H1 (cell line): Measurements from ENCODE around the gene DLST. TPM values are rescaled to one million over a fixed set of nuclear protein-coding genes. Genes with fewer than 3 reads are reported as not detected.

Experiments
- CTCF ChIA-PET: fragments of 300-600 bp; sonication (Branson Sonifier 250); formaldehyde crosslinking; loops from one replicate; lab custom pipeline; 2021; ENCODE audit not compliant: partially characterized antibody; lab: Charles Lee
- POLR2A ChIA-PET: fragments of 300-600 bp; sonication (Branson Sonifier 250); formaldehyde crosslinking; loops from one replicate; lab custom pipeline; 2021; ENCODE audit warnings: inconsistent platforms; ENCODE audit not compliant: partially characterized antibody; lab: Charles Lee
- DNase-seq, 2 experiments: peaks; one replicate each; pipeline versions ENCODE4 v3.0.0 to v3.0.0-alpha.2; 2010 to 2022; ENCODE audit warnings: low spot score in 2 of 2, low read depth in 1 of 2, mixed read lengths in 1 of 2
- FAIRE-seq: peaks from 2 replicates; lab custom pipeline; 2011; peaks lifted over from hg19 to GRCh38; lab: Jason Lieb, UNC
- H2AFZ ChIP-seq: 2 replicates; pipeline ENCODE4 v1.8.1; 2012; ENCODE audit warnings: low read length, inconsistent platforms
- H2AK5ac ChIP-seq: 2 replicates; pipeline ENCODE4 v1.6.1; 2013; ENCODE audit warnings: low read depth, low read length
- H2BK120ac ChIP-seq: replicated peaks from 2 replicates; pipeline ENCODE3; 2013; ENCODE audit warnings: low read depth, low read length, inconsistent platforms
- H2BK12ac ChIP-seq: 2 replicates; pipeline ENCODE4 v1.6.1; 2013; ENCODE audit warnings: low read depth, low read length
- H2BK15ac ChIP-seq: 2 replicates; pipeline ENCODE4 v1.6.1; 2013; ENCODE audit warnings: low read length
- H2BK20ac ChIP-seq: 2 replicates; pipeline ENCODE4 v1.6.1; 2013; ENCODE audit warnings: low read length
- H2BK5ac ChIP-seq: 2 replicates; pipeline ENCODE4 v1.6.1; 2013; ENCODE audit warnings: low read depth, low read length
- H3K14ac ChIP-seq: 2 replicates; pipeline ENCODE4 v1.6.1; 2013; ENCODE audit warnings: inconsistent platforms; ENCODE audit not compliant: insufficient read length
- H3K18ac ChIP-seq: 2 replicates; pipeline ENCODE4 v1.6.1; 2013; ENCODE audit warnings: low read length; ENCODE audit errors: extremely low read depth
- H3K23ac ChIP-seq: 2 replicates; pipeline ENCODE4 v1.6.1; 2013; ENCODE audit warnings: inconsistent platforms; ENCODE audit not compliant: insufficient read length
- H3K23me2 ChIP-seq: 2 replicates; pipeline ENCODE4 v1.6.1; 2013; ENCODE audit warnings: low read depth, low read length
- H3K27ac ChIP-seq: 2 replicates; pipeline ENCODE4 v1.6.1; 2011; ENCODE audit warnings: low read depth, low read length, inconsistent platforms
- H3K27me3 ChIP-seq, 4 experiments: replicated peaks in 1 of 4; 1 replicate in 1 of 4; 2 replicates in 3 of 4; pipeline versions ENCODE4 v1.6.1 to v1.8.1; 2011 to 2013; ENCODE audit warnings: low read length in 3 of 4, mild to moderate bottlenecking in 3 of 4, inconsistent platforms in 2 of 4, mixed read lengths in 2 of 4, moderate library complexity in 1 of 4; ENCODE audit not compliant: control insufficient read depth in 3 of 4, insufficient read depth in 3 of 4; ENCODE audit errors: extremely low read depth in 1 of 4
- H3K36me3 ChIP-seq, 4 experiments: 2 replicates each; pipeline versions ENCODE4 v1.6.1 to v1.8.1; 2011 to 2013; ENCODE audit warnings: mild to moderate bottlenecking in 4 of 4, low read length in 3 of 4, moderate library complexity in 2 of 4, control low read depth in 1 of 4, inconsistent platforms in 1 of 4; ENCODE audit not compliant: insufficient read depth in 4 of 4, control insufficient read depth in 2 of 4
- H3K4ac ChIP-seq: replicated peaks from 2 replicates; pipeline ENCODE3; 2013; ENCODE audit warnings: low read length, low read depth, mixed read lengths, inconsistent platforms; ENCODE audit not compliant: insufficient read length
- H3K4me1 ChIP-seq, 4 experiments: replicated peaks in 1 of 4; 1 replicate in 1 of 4; 2 replicates in 3 of 4; pipeline versions ENCODE4 v1.6.1 to v1.8.1; 2011 to 2013; ENCODE audit warnings: low read length in 3 of 4, inconsistent platforms in 2 of 4, mixed read lengths in 1 of 4; ENCODE audit not compliant: insufficient read depth in 4 of 4, control insufficient read depth in 3 of 4
- H3K4me2 ChIP-seq, 2 experiments: 2 replicates each; pipeline versions ENCODE4 v1.6.1 to v1.8.1; 2011 to 2013; ENCODE audit warnings: low read depth in 2 of 2, low read length in 2 of 2, control low read depth in 1 of 2, inconsistent platforms in 1 of 2, mild to moderate bottlenecking in 1 of 2; ENCODE audit not compliant: insufficient read depth in 1 of 2
- H3K4me3 ChIP-seq, 4 experiments: fragments of 200-600, 300-600 bp in 1 of 4; sonication (generic), shearing (Covaris generic), sonication (Bioruptor Twin) in 1 of 4; 2 replicates each; pipeline versions ENCODE4 v1.5.1 to v1.8.1; 2011 to 2016; ENCODE audit warnings: low read length in 4 of 4, low read depth in 3 of 4, control low read depth in 2 of 4, inconsistent platforms in 2 of 4, mild to moderate bottlenecking in 2 of 4, mixed read lengths in 1 of 4, moderate library complexity in 1 of 4; ENCODE audit not compliant: insufficient read depth in 2 of 4; ENCODE audit errors: extremely low read depth in 1 of 4
- H3K56ac ChIP-seq: replicated peaks from 2 replicates; pipeline ENCODE3; 2013; ENCODE audit warnings: low read depth, mild to moderate bottlenecking, mixed read lengths, low read length, inconsistent platforms; ENCODE audit not compliant: insufficient read length
- H3K79me1 ChIP-seq: 2 replicates; pipeline ENCODE4 v1.6.1; 2013; ENCODE audit warnings: low read depth, low read length, control low read depth
- H3K79me2 ChIP-seq, 2 experiments: 2 replicates each; pipeline versions ENCODE4 v1.6.1 to v1.8.1; 2012 to 2013; ENCODE audit warnings: low read length in 2 of 2, mild to moderate bottlenecking in 2 of 2, inconsistent platforms in 1 of 2; ENCODE audit not compliant: insufficient read depth in 2 of 2, control insufficient read depth in 1 of 2
- H3K9ac ChIP-seq, 4 experiments: replicated peaks in 1 of 4; 1 replicate in 1 of 4; 2 replicates in 3 of 4; pipeline versions ENCODE4 v1.6.1 to v1.8.1; 2011 to 2013; ENCODE audit warnings: low read depth in 3 of 4, low read length in 3 of 4, control low read depth in 2 of 4, mild to moderate bottlenecking in 2 of 4, moderate library complexity in 2 of 4, inconsistent platforms in 1 of 4; ENCODE audit errors: extremely low read depth in 1 of 4
- H3K9me3 ChIP-seq, 2 experiments: 2 replicates each; pipeline versions ENCODE4 v1.6.1 to v1.8.1; 2012 to 2013; ENCODE audit warnings: mild to moderate bottlenecking in 2 of 2, moderate library complexity in 2 of 2, control low read depth in 1 of 2, inconsistent platforms in 1 of 2, low read depth in 1 of 2, low read length in 1 of 2, mixed read lengths in 1 of 2; ENCODE audit not compliant: insufficient read depth in 2 of 2
- H4K20me1 ChIP-seq, 2 experiments: replicated peaks in 1 of 2; 2 replicates each; pipeline versions ENCODE3 to v1.8.1; 2011 to 2013; ENCODE audit warnings: inconsistent platforms in 2 of 2, low read length in 2 of 2, mild to moderate bottlenecking in 1 of 2; ENCODE audit not compliant: insufficient read depth in 2 of 2, control insufficient read depth in 1 of 2
- H4K5ac ChIP-seq: 2 replicates; pipeline ENCODE4 v1.6.1; 2013; ENCODE audit warnings: low read length, low read depth, mixed read lengths, inconsistent platforms; ENCODE audit not compliant: insufficient read length
- H4K8ac ChIP-seq: 2 replicates; pipeline ENCODE4 v1.8.0; 2013; ENCODE audit warnings: mild to moderate bottlenecking, moderate library complexity, low read length, inconsistent platforms; ENCODE audit not compliant: insufficient read depth; ENCODE audit errors: extremely low read depth
- H4K91ac ChIP-seq: replicated peaks from 2 replicates; pipeline ENCODE3; 2013; ENCODE audit warnings: low read length, mixed read lengths, inconsistent platforms; ENCODE audit not compliant: insufficient read length
- BCL11A ChIP-seq, 2 experiments: IDR thresholded peaks; one replicate each; pipeline ENCODE4 v1.6.1; 2011; ENCODE audit warnings: low read depth in 2 of 2, low read length in 2 of 2, mild to moderate bottlenecking in 2 of 2
- CTCF ChIP-seq, 3 experiments: IDR thresholded peaks; 1 replicate in 2 of 3; 2 replicates in 1 of 3; pipeline versions ENCODE4 v1.5.1 to v1.6.1; 2011; ENCODE audit warnings: low read length in 3 of 3, mild to moderate bottlenecking in 3 of 3, inconsistent platforms in 2 of 3, low read depth in 1 of 3, moderate library complexity in 1 of 3; ENCODE audit not compliant: insufficient read depth in 1 of 3; ENCODE audit errors: control extremely low read depth in 1 of 3
- NANOG ChIP-seq: IDR thresholded peaks from 2 replicates; pipeline ENCODE4 v1.6.1; 2011; ENCODE audit warnings: low read length, low read depth, mild to moderate bottlenecking, inconsistent platforms; ENCODE audit not compliant: insufficient read depth, poor library complexity, severe bottlenecking
- RBBP5 ChIP-seq: IDR thresholded peaks from 2 replicates; pipeline ENCODE4 v1.7.1; 2012; ENCODE audit warnings: low read depth, mild to moderate bottlenecking, inconsistent platforms, low read length, moderate library complexity, borderline replicate concordance
- SIN3A ChIP-seq, 2 experiments: IDR thresholded peaks in 1 of 2; conservative IDR thresholded peaks in 1 of 2; 2 replicates each; pipeline ENCODE4 v1.6.1; 2011 to 2012; ENCODE audit warnings: low read length in 2 of 2, improper control_type of control experiment in 1 of 2, low read depth in 1 of 2, mild to moderate bottlenecking in 1 of 2
- TAF1 ChIP-seq: IDR thresholded peaks from 2 replicates; pipeline ENCODE4 v1.6.1; 2011; ENCODE audit warnings: mild to moderate bottlenecking, low read depth, low read length
- WGBS, 2 experiments: shearing (Covaris generic) in 1 of 2; methylation state at CpG; one replicate each; pipeline versions ENCODE4 v1.1.6 to v1.1.7; 2013 to 2015; ENCODE audit warnings: low lambda C conversion rate in 2 of 2, mixed read lengths in 2 of 2, inconsistent platforms in 1 of 2, low coverage in 1 of 2, missing lambda C conversion rate in 1 of 2; ENCODE audit not compliant: insufficient replicate concordance in 2 of 2, insufficient coverage in 1 of 2, insufficient read length in 1 of 2; ENCODE audit errors: extremely low coverage in 1 of 2, missing lambda C conversion rate in 1 of 2; 5-methylcytosine and 5-hydroxymethylcytosine counted together
- polyA plus RNA-seq, 7 experiments: library from polyadenylated mRNA; depleted of rRNA in 3 of 7; stranded (reverse) in 5 of 7; unstranded in 2 of 7; fragments of >200 nt in 5 of 7; fragments of 200-250 nt in 2 of 7; gene quantifications; 1 replicate in 5 of 7; 2 replicates in 1 of 7; 4 replicates in 1 of 7; pipeline versions ENCODE4 v1.2.1 to v1.2.3, GENCODE V29; 2011 to 2013; ENCODE audit warnings: missing spikeins in 2 of 7, mixed read lengths in 2 of 7
- total RNA-seq: library from RNA; stranded (reverse); fragmentation: NEBNext Ultra II Directional; extraction: Animal tissue kit (Norgen Biotek cat#: 25700); gene quantifications from 2 replicates; pipeline ENCODE4 v1.2.1, GENCODE V29; 2021

DLST gene
- total and polyA plus RNA-seq, 2 of the 8 experiments (the other 6 are each of a cell fraction or from before 2014, with no cell fraction given), result 96.5 to 117 TPM

- Histone ChIP-seq H4K5ac (no peak overlapping the region), H3K9ac (no peak overlapping the region), H3K79me1 (no peaks in the 10 kb centered on the region), H2BK20ac (no peak overlapping the region), H2BK120ac (no peak overlapping the region), H2BK12ac (no peak overlapping the region), H3K23me2 (no peaks in the 10 kb centered on the region), H3K4me3 (no peak overlapping the region), H3K18ac (no peak overlapping the region), H4K8ac (no peak overlapping the region), H2BK5ac (no peak overlapping the region), H3K79me2 (no peaks in the 10 kb centered on the region), H3K23ac (no peak overlapping the region), H4K91ac (no peak overlapping the region), H2BK15ac (no peak overlapping the region), H3K27me3 (no peaks in the 10 kb centered on the region), H3K56ac (no peak overlapping the region), H2AFZ (no peak overlapping the region), H3K36me3 (no peaks in the 10 kb centered on the region), H3K9me3 (no peaks in the 10 kb centered on the region), H3K4me1 (peaks cover 0 to 6% (median 2%) of the 10 kb centered on the region in 4 experiments; a peak in 3 of 7 replicates), H3K14ac (no peak overlapping the region), H4K20me1 (no peaks in the 10 kb centered on the region), H3K4ac (no peak overlapping the region), H3K4me2 (no peak overlapping the region), H3K27ac (no peak overlapping the region), H2AK5ac (no peak overlapping the region)
- DNase-seq (no peak), FAIRE-seq (no peak)
- TF ChIP-seq BCL11A (IDR thresholded peaks at IDR 0.05; ENCODE audit: low read depth in 2 of 2, low read length in 2 of 2) (no peak), TAF1 (no peak), SIN3A (conservative IDR thresholded peaks at IDR 0.05 in 1 of 2, IDR thresholded peaks at IDR 0.05 in 1 of 2; ENCODE audit: low read depth in 1 of 2, low read length in 2 of 2) (no peak), NANOG (no peak), RBBP5 (no peak), CTCF (IDR thresholded peaks at IDR 0.05; ENCODE audit: control extremely low read depth in 1 of 3, insufficient read depth in 1 of 3, low read depth in 1 of 3, low read length in 3 of 3) (no peak)
- ChIA-PET CTCF (interaction anchor here (0.5 to 11.9 kb wide), 13 partner anchors 11 to 1265 kb away, joined by 3 to 146 read pairs (median 4); partner anchors contain the start of genes EIF2B2 and RPS6KL1), POLR2A (interaction anchor here (0.6 to 1.3 kb wide), 6 partner anchors 14 to 80 kb away, joined by 3 to 4 read pairs (median 3); partner anchors contain the start of gene RPS6KL1)
- 93% methylated on average over 12 of the region's 12 CpGs; no CpG with 5 or more reads in 1 of the 2 experiments for WGBS, 2 experiments
Measured at GRCh38 chr14:74942181-74942580, 60.5 kb downstream of the DLST start.
